Endothelial cell of umbilical vein (primary cell): ENCODE data around the gene MYH14.
A peak's percentile ranks its signal among the peaks of the same experiment; 100 is the strongest.

Source experiments
- CTCF ChIP-seq, 2 donors: IDR thresholded peaks; 1 replicate in 1 of 2; 2 replicates in 1 of 2; pipeline ENCODE4 v1.5.1; 2011; ENCODE audit warnings: low read length in 2 of 2, mild to moderate bottlenecking in 2 of 2, moderate library complexity in 2 of 2, control low read depth in 1 of 2, inconsistent platforms in 1 of 2, low read depth in 1 of 2; ENCODE audit not compliant: insufficient read depth in 1 of 2; ENCODE audit errors: extremely low read depth in 1 of 2
- JUN ChIP-seq: IDR thresholded peaks from 2 replicates; pipeline ENCODE4 v1.6.1; 2011; ENCODE audit warnings: borderline replicate concordance, low read depth; ENCODE audit not compliant: insufficient read length, insufficient read depth
- POLR2A ChIP-seq: IDR thresholded peaks from 2 replicates; pipeline ENCODE4 v1.6.1; 2012; ENCODE audit warnings: low read depth, mild to moderate bottlenecking, control low read depth, low read length

- TF ChIP-seq JUN = no peak
- no peak for TF ChIP-seq POLR2A
- peak in 1 of 2 donors; percentile 1 for TF ChIP-seq CTCF (IDR thresholded peaks at IDR 0.05; ENCODE audit: extremely low read depth in 1 of 2, insufficient read depth in 1 of 2, low read depth in 1 of 2, low read length in 2 of 2)
Observed at GRCh38 chr19:50155520-50156109, 47.8 kb upstream of the MYH14 start.
